Stimulated activated CD4-positive, alpha-beta T cell treated with anti-CD3 and anti-CD28 coated beads, Interleukin-4, amount 100 ng/mL, for 48 hours (primary cell): ENCODE results near the gene ERCC6L.
"Not testable (repeated sequence)": the region's sequence is repeated elsewhere in the genome, so short reads cannot be mapped to it uniquely, and the experiment has no call there.

Source experiments
- DNase-seq, 2 donors: peaks; one replicate each; pipeline ENCODE4 v3.0.0-alpha.2; 2020; ENCODE audit warnings: low read depth in 2 of 2

ERCC6L gene

DNA sequence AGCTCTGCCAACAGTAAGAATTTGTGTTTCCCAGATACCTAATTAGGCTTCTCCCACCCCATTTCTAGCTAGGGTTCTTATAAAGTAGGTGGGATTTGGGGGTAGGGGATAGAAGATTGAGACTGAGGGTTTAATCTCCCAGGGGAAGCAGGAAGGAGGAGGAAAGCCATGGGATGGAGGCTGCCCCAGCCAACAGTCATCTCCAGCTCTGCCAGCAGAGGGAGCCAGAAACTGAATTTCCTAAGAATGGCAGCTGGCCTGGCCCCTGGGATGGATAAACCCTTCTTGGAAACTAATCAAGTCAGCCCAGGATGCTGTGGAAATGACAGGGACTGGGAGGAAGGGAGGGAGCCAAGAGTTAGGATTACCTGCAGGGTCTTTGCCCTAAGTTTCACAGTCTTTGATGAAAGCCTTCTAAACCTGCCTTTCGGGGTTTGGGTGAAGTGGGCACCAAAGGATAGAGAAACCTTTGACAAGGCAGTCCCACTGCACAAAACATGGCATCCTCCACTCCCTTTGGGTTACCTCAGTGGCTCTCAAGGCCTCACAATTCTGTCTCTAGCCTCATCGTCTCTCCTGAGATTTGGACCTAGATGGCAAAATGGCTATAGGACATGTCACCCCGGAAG is 6.7 kb upstream of the ERCC6L start:
- peak in 1 of 2 donors; percentile 27 for DNase-seq

DNA sequence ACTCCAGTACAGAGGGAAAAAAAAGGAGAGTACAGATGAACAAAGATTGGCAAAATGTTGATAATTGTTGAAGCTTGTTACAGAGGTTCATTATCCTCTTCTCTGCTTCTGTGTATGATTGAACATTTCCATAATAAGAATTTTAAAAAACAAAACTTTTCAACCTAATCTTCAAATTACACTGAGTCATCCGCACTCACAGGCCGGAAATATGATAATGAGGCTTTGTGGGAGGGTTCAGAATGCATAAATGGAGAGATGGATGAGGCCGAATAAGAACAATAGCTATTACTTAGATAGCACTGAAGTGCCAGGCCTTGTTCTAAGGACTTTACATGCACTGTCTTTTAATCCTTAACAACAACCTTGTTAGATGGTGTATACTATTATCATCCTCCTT is 4.6 kb upstream of the ERCC6L start:
- no peak for DNase-seq

DNA sequence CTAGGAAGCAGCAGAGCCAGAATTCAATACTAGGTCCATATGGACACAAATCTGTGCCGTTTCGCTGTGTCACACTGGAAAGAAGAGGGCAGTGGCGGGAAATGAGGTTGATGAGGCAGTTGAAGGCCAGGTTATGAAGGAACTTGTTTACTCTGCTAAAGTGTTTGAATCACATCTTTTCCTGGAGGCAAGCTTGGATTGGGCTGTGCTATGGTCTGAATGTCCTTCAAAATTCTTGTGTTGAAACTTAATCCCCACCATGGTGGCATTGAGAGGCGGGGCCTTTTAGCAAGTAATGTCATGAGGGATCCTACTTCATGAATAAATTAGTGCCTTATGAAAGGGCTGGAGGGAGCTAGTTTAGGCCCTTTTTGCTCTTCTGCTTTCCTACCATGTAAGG is 2.1 kb upstream of the ERCC6L start:
- no peak for DNase-seq

DNA sequence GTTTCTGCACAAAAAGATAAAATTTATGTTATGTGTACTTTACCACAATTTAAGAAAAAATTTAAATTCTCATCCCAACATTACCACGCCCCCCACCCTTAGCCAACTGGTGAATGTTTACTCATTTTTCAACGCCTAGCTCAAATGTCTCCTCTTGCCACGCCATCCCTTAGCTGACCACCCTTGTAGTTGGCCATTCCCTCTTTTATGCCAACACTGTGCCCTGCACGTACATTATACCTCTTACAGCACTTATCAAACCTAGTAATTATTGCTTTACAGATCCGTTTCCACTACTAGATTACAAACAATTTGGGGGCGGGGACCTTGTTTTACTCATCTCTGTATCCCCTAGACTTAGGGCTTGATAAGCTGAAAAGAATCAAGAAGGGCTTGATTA is 644 bp downstream of the ERCC6L start:
- DNase-seq, result no peak

DNA sequence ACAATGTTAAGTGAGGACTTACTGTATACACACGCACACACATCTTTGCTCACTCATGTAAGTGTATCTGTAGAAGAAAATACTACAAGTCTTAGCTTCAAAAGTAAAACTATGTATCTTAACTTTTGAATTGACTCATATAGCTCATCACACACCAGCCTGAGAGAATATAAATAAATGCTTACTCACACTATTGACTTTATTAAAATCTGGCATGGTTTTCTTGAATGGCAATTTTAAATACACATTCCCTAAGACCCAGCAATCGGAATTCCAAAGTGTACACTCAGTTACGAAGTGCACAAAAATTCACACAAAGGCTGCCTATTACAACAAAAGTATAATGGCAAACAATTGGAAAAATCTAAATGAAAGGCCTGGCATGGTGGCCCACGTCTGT is 2.0 kb downstream of the ERCC6L start:
- no peak for DNase-seq

DNA sequence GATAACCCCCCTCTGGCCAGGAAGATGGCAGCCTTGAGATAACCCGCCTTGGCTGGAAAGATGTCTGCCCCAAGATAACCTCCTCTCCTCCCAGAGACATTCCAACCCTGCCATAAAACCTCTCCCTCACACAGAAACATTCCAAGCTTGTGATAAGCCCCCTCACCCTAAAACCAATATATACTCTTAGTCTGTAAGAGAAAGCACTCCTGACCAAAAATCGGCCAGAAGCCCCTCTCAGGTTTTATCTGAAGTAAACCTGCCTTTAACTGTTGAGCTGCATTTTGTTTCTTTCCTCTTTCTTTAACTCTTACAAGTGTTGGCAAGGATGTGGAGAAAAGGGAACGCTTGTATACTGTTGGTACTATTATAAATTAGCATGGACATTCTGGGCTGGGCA is 8.5 kb downstream of the ERCC6L start:
- DNase-seq, result no peak

DNA sequence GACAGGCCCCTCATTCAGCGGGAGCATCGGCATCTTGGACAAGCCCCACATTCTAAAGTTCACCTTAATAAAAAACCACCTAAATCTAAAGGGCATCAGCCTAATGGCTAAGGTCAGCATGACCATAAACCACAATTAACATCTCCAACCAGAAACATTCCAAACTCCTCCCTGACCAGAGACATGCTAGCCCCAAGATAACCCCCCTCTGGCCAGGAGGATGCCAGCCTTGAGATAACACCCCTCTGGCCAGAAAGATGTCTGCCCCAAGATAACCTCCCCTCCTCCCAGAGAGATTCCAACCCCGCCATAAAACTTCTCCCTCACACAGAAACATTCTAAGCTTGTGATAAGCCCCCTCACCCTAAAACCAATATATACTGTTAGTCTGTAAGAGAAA is 18.5 kb downstream of the ERCC6L start:
- not testable (repeated sequence) for DNase-seq

DNA sequence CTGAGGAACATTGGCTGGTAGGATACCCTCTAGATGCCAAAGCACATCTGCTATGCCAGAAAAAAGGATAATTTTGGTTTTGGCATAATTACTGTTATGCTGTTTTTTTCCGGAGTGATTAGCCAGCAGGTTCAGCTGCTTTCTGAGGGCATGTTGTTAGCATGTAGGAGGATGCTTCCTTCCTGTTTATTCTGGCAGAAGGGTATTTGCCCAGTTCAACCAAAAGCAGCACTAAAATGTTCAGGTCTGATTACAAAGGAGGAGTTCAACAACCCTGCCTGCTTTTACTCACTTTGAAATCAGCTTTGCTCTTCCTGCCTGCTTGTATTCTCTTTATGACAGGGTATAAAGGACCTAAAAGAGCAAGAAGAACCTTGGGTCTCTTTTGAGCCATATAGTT is 21.9 kb downstream of the ERCC6L start:
- DNase-seq, result no peak

DNA sequence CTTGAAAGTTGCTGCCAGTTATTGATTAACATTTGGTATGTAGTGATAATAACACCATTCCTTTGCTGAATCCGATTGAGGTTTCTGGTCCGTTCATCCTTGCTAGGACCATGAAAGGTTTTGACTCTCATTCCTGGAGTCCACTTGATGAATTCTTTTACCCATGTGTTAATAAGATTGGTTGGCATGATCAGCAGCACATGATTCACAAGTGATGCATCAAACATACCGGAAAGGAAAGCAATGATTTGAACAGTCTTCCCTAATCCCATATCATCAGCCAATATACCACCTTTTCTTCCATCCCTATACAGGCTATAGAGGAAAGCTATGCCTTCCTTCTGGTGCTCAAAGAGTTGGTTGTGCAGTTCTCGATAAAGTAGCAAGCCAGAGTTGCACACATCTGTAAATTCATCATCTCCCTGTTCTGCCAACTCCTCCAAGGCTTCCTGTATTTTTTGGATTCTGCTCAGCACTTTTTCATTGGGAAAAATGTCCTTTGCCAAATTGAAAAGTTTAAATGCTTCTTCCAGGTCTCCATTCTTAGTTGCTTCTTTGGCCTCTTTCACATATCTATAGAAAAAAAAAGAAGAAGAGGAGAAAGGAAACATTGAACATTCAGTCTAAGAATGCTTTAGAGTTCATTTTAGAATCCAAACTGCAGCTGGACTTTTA is 30.6 kb downstream of the ERCC6L start:
- DNase-seq, result no peak

DNA sequence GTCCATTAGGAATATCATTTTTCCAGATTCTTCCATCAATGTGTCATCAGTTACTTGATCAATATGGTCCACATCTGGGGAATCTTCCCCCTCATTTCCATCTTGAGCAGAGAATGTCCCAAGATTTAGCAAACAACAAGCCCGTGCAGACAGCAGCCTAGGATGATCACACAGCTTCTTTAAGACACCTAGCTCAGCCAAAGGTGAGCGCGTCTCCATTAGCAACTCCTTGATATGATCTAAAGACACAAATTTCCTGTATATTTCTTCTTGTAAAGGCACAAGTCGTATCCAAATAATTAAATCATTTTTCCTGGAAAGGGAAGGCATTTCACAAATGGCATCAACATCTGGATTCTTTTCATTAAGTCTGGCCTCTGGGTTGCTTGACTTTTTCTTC is 31.5 kb downstream of the ERCC6L start:
- DNase-seq, result no peak

DNA sequence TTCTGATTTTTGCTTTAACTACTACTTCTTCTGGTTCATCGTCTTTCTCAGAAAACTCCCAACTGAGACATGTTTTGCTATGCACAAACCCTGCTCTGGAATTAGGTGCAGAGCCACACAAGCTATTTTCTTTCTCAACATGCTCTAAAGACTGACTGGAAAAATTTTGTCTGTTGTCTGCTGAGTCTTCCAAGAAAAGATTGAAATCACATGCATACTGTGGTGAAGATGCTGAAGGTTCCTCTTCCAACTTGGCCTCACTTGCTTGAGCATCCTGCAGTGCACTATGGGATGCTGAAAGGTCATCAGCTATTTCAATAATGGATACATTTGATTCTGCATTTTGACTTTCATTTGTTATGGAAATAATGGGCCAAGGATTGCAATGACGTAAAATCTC is 33.1 kb downstream of the ERCC6L start:
- DNase-seq, result no peak

DNA sequence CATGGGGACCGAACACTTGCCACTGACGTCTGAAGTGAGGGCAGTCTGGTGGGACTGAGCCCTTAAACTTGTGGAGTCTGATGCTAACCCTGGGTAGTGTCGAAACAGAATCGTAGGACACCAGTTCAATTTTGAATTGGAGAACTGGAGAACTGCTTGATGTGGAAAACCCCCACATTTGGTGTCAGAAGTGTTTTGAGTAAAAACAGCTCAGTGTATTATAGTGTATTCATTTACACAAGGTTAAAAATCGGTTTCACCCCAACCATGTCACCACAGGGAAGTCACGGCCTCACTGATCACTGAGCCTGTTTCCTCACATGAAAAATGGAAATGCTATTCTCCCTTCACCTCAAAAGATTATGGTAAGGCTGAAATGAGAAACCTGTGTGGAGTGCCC is 35.4 kb downstream of the ERCC6L start:
- no peak for DNase-seq

DNA sequence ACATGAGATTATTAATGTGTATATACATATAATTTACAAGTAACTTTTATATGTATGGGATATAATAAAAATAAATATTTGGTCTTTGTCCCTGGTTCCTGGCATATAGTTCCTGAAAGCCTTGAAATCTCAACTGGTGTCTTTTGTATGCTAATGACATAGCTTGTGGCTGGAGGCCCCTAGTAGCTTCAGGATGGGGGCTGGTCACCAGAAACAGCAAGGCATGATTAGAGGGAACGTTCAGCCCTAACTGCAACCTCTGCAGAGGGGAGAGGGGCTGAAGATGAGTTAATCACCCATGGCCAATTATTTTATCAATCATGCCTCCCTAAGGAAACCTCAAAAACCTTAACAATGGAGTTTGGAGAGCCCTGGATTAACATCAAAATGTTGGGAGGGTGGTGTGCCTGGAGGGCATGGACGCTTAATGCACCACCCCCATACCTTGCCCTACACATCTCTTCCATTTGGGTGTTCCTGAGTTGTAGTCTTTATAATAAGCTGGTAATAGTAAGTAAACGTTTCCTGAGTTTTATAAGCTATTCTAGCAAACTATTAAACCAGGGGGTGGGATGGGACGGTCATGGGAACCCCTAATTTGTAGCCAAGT is 35.9 kb downstream of the ERCC6L start:
- DNase-seq, result no peak

DNA sequence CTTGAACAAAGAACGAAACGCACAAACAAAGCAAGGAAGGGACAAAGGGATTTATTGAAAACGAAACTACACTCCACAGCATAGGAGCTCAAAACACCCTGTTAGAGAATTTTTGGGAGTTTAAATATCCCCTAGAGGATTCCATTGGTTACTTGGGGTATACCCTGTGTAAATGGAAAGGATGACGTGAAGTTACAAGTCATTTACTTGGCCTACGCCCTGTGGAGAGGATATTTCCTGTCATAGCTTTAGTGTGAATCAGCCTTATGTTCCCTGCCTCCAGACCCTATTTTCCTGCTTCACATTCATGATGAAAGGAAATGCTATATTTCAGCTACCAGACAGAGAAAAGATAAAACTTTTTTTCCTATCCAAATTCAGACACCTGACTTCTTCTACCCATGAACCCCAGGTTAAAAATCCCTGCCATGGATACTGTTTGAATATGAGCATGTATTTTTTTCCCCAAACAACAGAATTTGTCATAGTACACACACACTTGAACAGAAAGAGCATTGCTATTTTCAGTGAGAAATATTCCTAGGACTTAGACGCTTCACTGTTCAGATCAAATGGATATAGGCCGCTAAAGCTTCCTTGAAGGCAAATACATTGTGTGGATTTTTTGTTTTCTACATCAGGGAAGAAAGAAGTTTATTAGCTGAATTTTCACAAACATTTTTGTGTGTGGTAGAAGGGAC is 36.8 kb downstream of the ERCC6L start:
- DNase-seq, result no peak

DNA sequence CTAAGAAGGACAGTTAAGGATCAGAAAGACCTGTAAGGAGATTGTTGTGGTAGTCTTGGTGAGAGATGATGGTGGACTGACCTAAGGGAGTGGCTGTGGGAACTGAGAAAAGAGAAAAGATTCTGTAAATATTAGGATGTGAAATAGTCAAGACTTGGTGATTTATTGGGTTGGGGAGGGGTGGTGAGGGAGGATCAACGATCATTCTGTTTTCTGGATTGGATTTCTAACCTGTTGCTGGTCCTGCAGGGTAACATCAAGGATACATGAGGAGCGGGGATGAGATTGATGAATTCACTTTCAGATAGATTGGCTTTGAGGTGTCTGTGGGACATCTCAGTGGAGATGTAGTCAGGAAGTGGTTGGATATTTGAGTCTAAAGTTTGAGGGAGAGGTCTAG is 55.9 kb downstream of the ERCC6L start:
- DNase-seq, result no peak

DNA sequence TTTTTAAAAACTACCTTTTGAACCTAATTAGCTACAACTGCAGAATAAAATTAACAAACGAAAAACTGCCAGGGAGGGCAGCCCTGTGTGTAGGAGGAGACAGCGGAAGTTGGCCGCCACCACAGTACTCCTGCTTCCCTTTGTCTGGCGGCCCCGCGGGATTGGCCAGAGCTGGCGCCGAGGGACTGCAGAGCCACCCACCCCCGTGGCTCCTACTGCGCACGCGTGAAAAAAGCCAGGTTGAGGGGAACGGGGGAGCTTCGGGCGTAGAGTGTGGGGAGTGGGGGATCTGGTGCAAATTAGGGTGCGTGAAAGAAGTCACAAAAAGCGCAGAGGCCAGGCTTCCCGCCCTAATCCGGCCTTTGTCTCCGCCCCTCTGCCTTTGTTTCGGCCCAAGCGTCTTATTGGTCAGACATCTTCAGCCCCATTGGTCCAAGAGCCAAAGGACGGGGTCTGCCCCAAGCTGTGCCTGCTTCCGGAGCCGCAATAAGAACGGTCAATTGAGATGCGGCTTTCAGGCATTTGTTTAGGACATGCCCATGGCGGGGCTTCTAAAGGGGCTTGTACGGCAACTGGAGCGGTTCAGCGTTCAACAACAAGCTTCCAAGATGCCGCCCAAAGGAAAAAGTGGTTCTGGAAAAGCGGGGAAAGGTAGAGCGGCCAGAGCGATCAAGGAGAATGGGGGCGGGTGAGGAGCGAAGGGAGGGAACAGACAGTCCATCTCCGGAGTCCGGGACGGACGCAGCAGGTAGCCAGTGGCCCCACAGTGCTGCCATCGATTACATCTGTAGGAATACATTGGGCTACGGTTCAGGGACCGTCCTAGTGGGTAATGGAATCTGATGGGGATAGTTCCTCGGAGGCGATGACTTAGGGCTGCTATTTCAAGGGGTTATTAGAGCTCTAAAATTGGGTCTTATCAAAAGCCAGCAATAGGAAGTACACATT is 57.4 kb downstream of the ERCC6L start, which contains the start of gene PIN4:
Gene PIN4, plus strand, starts transcription at position 580 of the 948 bp plus-strand sequence. Its CDS starts 29 bp downstream, at position 609.
- DNase-seq, result peak; percentile 66 to 75

DNA sequence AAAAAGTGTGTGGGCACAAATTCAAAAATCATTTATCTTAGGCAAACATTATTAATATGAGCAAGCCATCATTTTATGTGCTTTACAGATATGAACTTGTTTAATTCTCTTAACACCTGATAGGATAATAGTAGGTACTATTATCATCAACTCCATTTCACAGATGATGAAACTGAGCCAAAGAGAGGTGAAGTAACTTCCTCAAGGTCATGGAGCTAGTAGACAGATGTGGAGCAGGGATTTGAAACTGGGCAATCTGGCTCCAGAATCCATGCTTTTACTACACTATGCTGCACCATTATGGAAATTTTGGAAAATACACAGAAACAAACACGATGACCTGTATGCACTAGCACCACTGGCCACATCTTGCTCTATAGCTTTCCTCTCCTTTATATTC is 58.3 kb downstream of the ERCC6L start:
- no peak for DNase-seq

DNA sequence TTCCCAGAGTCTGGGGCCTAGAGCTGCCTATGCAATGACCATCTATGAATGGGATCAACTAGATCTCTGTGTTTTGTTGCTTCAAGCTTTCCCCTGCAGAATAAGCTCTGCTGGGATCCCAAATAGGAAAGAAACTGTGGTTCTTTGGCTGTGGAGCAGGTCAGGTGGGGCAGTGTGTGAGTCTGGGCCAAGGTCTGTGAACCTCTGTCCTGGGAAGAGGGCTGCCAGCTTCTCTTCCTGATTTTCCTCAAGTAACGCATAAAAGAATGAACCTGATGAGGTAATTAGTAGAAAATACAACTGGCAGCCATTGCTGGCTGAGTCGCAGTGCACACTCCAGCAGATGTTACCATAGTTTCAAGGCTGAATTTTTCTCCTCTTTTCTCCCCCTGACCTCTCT is 61.8 kb downstream of the ERCC6L start:
- DNase-seq, result no peak

DNA sequence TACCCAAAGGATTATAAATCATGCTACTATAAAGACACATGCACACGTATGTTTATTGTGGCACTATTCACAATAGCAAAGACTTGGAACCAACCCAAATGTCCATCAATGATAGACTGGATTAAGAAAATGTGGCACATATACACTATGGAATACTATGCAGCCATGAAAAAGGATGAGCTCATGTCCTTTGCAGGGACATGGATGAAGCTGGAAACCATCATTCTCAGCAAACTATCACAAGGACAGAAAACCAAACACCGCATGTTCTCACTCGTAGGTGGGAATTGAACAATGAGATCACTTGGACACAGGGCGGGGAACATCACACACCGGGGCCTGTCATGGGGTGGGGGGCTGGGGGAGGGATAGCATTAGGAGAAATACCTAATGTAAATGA is 62.5 kb downstream of the ERCC6L start:
- DNase-seq, result not testable (repeated sequence)

DNA sequence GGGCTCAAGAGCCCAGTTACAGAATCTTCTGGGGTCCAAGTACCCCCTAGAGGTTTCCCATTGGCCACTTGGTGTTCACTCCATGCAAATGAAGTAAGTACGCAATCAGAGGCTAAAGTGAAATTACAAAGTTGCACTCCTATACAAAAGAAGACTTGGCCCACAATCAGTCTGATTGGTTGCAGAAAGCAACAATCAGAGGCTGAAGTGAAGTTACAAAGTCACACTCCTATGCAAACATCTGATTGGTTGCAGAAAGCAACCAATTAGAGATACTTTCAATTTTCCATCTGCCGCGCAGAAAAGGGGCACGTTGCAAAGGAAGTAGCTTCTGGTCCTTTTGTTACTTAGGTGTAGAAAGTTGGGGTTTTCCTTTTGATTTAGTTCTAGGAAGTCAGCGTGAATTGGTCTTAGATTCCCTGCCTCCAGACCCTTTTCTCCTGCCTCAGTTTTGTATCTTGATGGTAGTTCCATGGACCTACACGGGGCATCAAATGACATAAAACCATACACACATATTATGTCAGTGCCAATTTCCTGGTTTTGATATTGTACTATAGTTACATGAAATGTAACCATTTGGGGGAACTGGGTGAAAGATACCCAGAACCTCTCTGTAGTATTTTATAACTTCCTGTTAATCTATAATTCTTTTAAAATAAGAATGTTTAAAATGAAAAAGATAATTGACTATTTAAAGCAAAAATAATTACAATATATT is 69.7 kb downstream of the ERCC6L start:
- no peak for DNase-seq

DNA sequence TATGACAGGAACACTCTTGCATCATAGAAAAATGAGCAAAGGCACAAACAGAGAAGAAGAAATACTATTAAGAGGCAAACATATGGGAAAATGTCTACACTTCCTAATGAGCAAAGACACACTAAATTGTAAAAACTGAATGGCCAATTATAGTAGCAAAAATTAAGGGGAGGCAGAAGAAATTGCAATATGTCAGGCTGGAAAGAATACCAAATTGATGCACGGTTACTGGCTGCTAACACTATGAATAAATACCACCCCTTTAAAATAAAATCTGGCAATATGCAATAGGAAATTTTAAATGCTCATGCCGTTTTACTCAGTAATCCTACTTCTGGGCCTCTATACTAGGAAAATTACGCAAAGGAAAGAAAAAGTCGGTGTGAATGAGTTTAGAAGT is 73.3 kb downstream of the ERCC6L start:
- DNase-seq, result no peak
